NCI-H2196 (cell line): Measurements from ENCODE around the gene SLC35B2.

Experiments used
- DNase-seq: peaks from one replicate; lab custom pipeline; 2025; ENCODE audit not compliant: unreplicated experiment; lab: John Stamatoyannopoulos, UW

The SLC35B2 gene

GRCh38 chr6:44268095-44268628 lies 10.8 kb upstream of the SLC35B2 start:
- DNase-seq: peak; percentile 61

GRCh38 chr6:44267252-44267651 lies 9.9 kb upstream of the SLC35B2 start:
- no peak for DNase-seq

DNA sequence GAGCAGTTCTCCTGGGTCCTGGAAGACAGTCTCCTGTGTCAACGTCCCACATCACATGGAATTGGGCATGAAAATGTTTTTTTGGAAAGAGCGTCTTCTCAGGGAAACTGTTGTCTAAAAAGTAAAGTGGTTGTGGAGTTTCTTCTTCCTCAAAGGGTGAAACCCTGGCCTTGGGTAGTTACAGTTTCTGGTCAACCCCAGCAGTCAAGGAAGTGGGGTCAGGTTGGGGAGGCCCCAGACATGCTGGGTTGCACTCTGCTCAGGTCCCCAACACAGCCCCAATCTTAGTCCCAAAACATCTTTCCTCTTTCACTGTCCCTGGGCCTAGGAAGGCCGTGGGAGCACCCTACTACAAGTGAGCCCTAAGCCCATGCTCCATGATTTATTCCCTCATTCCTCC lies 9.0 kb upstream of the SLC35B2 start:
- DNase-seq: no peak

DNA sequence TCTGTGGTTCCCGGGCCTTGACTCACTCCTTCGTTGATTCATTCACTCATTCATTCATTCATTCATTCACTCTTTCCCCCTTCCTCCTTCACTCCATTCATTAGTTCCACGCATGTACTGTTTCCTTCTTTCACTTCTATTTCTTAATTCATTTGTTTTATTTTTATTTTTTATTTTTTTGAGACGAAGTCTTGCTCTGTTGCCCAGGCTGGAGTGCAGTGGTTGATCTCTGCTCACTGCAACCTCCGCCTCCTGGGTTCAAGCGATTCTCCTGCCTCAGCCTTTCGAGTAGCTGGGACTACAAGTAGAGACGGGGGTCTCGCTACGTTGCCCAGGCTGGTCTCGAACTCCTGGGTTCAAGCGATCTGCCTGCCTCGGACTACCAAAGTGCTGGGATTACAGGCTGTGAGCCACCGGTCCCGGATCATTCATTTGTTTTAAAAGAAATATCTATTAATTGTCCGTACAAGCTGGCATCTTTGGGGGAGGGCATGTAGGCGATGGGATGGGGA lies 8.4 kb upstream of the SLC35B2 start:
- no peak for DNase-seq

GRCh38 chr6:44265007-44265721 lies 7.8 kb upstream of the SLC35B2 start, which contains the start of gene NFKBIE:
Gene NFKBIE, minus strand, starts transcription at chr6:44265551. Its CDS starts 205 bp downstream, at chr6:44265346.
- peak; percentile 93 for DNase-seq

DNA sequence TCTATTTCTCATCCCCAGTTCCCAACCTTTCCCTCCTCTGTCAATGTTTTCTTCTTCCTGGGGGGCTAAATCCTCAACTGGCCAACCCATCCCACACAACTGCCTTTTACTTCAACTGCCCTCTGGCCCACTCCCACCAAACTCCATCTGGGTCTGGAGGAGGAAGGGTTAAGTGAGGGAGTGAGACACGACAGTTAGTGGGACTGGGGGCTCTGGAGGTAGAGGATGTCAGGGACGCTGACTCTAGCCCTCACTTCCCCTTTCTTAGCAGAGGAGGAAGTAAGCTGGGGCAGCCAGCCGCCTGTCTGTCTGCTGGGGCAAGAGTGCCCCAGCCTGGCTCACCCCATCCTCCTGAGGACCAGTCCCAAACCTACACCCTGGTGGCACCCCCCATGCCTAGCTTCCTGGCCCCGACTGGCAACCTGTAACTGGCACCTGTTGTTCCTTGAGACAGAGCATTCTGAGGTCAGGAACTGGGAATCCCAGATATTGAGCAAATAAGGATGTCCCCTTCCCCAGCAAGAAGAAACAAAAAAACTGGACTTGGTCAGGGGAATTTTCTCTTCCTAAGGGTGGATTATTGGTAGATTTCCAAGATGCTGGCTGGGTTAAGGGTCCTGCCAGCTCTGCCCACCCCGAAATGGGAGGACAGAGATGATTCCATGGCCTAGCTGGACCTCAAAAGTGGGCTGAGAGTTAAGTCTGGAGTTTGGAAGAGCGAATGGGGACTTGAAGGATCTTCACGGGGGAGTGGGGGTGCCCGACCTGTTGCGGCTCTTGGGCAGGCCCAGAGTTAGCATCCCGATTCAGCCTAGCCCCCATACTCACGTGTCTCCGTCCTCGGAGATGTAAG lies 7.1 kb upstream of the SLC35B2 start:
- no peak for DNase-seq

DNA sequence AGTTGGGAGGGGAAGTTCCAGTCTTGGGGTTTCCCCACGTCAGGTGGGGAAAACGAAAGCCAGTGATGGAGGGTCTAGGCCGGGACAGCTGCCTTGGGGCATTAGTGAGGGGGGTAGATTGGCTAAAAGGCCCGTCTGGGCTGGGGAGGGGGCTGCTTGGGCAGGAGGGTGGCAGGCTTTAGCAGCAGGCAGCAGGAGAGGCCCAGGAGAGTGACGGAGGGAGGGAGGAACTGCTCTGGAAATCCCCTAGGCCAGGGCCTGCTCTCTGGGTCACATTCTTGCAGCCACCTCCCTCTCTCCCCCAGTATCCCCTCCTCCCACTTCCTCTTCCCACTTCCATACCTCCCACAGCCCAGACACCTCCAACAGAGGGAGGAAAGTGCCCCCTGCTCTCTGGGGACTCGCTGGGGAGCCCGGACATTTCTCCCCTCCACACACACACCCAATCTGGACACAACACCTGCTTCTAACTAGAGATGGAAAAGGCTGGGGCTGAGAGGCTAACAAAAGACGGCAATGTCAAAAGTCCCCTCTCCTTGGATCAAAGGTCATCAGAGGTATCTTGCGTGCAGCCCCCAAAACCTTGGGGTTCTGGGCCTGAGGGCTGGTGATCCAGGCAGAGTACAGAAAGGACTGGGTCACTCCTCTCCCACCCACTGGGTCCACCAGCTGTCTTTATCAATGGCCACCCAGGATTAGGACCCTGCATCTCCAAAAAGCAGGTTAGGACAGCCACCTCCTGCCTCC lies 6.2 kb upstream of the SLC35B2 start:
- no peak for DNase-seq

DNA sequence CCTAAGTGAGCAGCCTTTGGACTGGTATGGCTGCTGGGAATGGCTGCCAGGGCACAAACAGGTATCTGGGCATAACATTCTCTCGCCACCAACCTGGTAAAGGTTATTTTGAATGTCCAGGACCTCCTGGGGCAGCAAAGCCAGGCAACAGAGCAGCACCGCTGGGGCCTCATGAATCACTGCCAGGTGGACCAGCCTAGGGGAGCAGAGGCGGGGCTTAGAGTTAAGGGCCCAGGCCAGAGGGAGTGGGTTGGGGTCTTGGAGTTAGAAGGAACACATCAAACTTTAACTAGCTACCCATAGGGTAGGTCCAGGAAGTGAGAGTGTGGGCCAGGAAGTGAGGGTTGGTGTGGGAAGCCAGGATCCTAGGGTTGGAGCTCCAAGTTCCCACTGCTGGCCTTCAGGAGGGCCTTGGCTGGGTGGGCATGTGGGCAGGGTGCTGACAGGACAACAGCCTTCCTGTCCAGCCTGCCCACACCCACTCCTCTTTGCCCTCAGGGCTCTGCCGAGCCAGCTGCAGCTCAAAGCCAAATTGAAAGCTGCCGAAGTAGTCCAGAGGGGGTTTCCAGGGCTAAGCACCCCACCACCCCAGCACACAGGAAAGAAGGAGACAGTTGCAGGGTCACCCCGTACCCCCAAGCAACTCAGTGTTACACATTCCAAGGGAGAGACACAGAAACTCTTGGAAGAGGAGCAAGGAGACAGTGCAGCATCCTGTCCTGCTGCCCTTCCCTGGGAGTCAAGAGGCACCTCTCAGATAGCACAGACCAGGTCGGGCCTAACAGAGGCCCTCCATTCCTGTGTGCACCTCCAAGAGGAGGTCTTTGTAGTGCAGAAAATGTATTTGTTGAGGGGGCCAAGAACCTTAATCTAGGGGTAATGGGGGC lies 5.4 kb upstream of the SLC35B2 start:
- no peak for DNase-seq

GRCh38 chr6:44261581-44261980 lies 4.3 kb upstream of the SLC35B2 start:
- DNase-seq: no peak

- DNase-seq: no peak
Measured at GRCh38 chr6:44260451-44261297, 3.3 kb upstream of the SLC35B2 start.

DNA sequence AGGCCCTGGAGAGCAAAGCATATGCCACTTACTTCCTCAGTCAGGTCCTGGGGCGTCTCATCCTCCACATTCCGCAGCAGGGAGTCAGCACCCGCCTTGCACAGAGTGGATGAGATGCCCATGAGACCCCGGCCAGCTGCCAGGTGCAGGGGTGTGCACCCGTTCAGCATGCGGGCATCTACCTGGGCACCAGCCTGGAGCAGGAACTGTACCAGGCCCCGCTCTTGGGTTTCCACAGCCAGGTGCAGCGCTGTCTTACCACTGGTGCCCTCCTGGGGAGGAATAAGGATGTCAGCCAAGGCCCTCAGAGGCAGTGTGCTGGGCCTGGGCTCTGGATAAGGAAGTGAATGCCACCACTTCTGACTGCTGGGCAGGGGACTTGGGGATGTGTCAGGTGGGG lies 2.7 kb upstream of the SLC35B2 start:
- no peak for DNase-seq

GRCh38 chr6:44258921-44259320 lies 1.6 kb upstream of the SLC35B2 start:
- no peak for DNase-seq

DNA sequence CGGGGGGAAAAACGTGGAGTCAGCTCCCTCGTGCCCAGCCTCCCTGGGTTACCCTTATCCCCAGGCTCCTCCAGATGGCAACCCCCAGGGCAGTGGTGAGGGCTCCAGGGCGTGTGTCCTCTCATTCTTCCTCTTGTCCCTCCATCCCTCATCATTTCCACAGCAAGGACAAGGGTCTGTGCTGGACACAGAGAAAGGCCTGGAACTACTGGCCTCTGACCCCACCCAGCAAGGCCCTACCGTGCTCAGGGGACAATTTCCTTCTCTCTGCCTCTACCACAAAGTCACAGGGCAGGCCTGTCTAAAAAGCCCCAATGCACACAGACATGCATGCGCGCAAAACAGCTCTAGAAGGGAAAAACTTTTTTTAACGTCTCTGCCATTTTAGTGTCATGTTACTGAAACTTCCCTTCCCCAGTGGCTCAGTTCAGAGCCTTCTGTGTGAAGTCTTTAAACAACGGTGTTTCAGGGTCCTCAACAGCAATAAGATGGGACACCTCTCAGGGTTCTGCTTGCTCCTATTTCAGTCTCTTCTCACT lies 1.1 kb upstream of the SLC35B2 start:
- no peak for DNase-seq

DNA sequence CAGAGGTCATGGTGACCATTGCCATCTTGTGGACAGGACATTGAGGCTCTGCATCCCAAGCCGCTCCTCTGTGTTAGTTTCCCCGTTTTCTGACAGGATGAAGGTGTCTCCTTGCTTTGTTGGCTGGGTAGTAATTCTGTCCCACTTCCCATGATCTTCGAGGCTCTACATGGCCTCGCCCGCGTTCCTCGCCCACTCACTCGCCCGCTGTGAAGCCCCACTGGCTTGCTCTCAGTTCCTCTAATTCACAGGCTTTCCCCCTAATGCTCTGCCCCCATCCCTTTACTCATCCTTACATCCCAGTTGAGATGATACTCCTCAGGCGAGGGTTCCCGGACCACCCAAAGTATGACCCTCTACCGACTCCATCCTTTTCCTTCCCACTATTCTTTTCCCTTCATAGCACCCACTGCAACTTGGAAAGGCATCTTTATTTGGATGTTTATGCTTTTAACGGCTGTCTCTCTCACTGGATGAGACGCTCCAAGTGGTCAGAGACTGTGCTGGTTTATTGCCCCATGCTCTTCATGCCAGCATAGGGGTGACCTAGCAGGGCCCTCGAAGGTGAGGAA lies 511 bp upstream of the SLC35B2 start:
- no peak for DNase-seq

DNA sequence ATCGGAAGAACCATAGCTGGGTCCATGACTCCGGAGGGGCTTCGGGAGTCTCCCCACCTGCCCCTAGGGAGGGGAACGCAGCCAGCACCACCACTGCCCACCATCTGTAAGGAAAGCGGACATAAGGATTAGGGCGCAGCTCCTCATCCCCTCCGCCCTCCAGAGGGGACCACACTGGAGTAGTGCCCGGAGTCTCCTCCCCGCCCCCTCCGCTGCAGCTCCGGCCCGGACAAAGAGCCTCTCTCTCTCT lies 628 bp downstream of the SLC35B2 start:
- DNase-seq: no peak

GRCh38 chr6:44255871-44256774 lies 1.2 kb downstream of the SLC35B2 start:
- no peak for DNase-seq

GRCh38 chr6:44255105-44255808 lies 2.1 kb downstream of the SLC35B2 start:
- no peak for DNase-seq
